ENCODE data around the gene PSMC4.
"Not testable (repeated sequence)": the region's sequence is repeated elsewhere in the genome, so short reads cannot be mapped to it uniquely, and the experiment has no call there.

The PSMC4 gene

GRCh38 chr19:39946532-39946931 is 24.4 kb upstream of the PSMC4 start:
- DNase-seq (ENCODE audit: low read depth) = no peak

GRCh38 chr19:39949026-39949747 is 21.8 kb upstream of the PSMC4 start:
- no peak for DNase-seq (ENCODE audit: low read depth)

DNA sequence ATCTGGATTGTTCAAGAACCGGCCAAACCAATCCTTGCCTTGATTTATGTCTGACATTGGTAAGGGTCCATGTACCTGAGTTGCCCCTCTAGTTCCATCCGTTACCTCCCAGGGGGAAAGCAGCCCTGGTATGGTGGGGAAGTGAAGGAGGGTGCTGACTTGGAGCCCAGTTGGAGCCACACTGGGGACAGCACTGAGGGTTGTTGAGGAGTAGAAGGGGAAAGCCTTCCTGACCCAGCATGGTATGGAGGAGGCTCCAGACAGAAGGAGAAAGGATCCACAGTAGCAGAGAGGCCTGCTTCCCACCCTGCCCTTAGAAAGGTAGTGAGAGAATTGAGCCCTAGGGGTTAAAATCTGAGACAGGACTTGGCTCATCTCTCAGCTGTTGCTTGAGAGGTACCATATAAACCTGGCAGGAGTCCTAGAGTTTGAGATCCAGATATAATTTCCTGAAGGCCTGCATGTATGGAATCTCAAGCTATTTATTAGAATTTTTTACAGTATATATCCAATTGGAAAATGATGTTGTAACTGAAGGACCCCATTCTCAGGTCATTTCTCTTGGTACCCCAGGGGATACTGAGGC is 19.8 kb upstream of the PSMC4 start:
- DNase-seq (ENCODE audit: low read depth) = no peak

DNA sequence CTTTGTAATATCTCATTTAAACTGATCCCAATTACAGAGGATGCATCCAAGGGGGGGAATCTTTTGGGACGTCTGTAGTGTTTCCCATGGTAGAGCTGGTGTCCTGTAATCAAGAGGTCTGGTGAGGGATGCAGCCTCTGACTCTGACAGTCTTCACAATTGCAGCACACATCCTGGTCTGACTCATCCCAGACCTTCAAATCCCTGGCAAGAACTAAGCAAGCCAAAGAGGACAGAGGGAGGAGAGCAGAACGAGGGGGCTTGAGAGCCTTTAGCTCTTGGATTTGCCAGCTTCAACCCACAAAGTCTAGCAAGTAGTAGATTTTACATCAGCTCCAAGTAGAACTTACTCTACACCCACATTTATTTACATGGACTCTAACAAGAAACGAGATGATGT is 19.3 kb upstream of the PSMC4 start:
- no peak for DNase-seq (ENCODE audit: low read depth)

GRCh38 chr19:39953915-39954314 is 17.1 kb upstream of the PSMC4 start:
- no peak for DNase-seq (ENCODE audit: low read depth)

- DNase-seq (ENCODE audit: low read depth) = not testable (repeated sequence)
Measured at GRCh38 chr19:39957886-39958285, 13.1 kb upstream of the PSMC4 start.

GRCh38 chr19:39958942-39959341 is 12.0 kb upstream of the PSMC4 start:
- DNase-seq (ENCODE audit: low read depth) = not testable (repeated sequence)

DNA sequence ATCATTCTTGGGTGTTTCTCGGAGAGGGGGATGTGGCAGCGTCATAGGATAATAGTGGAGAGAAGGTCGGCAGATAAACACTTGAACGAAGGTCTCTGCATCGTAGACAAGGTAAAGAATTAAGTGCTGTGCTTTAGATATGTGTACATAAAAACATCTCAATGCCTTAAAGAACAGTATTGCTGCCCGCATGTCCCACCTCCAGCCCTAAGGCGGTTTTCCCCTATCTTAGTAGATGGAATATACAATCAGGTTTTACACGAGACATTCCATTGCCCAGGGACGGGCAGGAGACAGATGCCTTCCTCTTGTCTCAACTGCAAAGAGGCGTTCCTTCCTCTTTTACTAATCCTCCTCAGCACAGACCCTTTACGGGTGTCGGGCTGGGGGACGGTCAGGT is 11.6 kb upstream of the PSMC4 start:
- not testable (repeated sequence) for DNase-seq (ENCODE audit: low read depth)

GRCh38 chr19:39963898-39964297 is 7.1 kb upstream of the PSMC4 start:
- no peak for DNase-seq (ENCODE audit: low read depth)

GRCh38 chr19:39966617-39967016 is 4.3 kb upstream of the PSMC4 start:
- no peak for DNase-seq (ENCODE audit: low read depth)

GRCh38 chr19:39967561-39967960 is 3.4 kb upstream of the PSMC4 start:
- no peak for DNase-seq (ENCODE audit: low read depth)

DNA sequence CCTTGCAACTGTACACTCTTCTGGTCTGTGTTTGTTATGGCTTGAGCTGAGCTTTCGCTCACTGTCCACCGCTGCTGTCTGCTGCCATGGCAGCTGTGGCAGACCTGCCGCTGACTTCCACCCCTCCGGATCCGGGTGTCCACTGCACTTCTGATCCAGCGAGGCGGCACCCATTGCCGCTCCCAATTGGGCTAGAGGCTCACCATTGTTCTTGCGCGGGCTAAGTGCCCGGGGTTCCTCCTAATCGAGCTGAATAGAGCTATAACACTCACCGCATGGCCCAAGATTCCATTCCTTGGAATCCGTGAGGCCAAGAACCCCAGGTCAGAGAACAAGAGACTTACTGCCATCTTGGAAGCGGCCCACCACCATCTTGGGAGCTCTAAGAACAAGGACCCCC is 2.2 kb upstream of the PSMC4 start:
- no peak for DNase-seq (ENCODE audit: low read depth)

DNA sequence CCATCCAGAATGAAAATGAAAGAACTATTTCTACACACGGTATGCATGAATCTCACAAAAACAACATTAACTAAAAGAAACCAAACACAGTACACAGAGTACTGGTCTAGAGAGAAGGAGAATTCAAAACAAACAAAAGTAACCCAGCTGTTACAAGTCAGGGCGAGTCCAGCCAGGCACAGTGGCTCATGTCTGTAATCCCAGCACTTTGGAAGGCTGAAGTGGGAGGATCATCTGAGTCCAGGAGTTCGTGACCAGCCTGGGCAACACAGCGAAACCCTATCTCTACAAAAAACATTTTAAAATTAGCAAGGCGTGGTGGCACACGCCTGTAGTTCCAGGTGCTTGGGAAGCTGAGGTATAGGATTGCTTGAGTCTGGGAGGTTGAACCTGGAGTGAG is 1.7 kb upstream of the PSMC4 start:
- no peak for DNase-seq (ENCODE audit: low read depth)

GRCh38 chr19:39969681-39970424 is 1.1 kb upstream of the PSMC4 start:
- DNase-seq (ENCODE audit: low read depth) = no peak

- peak; percentile 7 for DNase-seq (ENCODE audit: low read depth)
Measured at GRCh38 chr19:39970425-39970674, 615 bp upstream of the PSMC4 start.

GRCh38 chr19:39971380-39972035 is 543 bp downstream of the PSMC4 start:
- DNase-seq (ENCODE audit: low read depth) = peak; percentile 14

DNA sequence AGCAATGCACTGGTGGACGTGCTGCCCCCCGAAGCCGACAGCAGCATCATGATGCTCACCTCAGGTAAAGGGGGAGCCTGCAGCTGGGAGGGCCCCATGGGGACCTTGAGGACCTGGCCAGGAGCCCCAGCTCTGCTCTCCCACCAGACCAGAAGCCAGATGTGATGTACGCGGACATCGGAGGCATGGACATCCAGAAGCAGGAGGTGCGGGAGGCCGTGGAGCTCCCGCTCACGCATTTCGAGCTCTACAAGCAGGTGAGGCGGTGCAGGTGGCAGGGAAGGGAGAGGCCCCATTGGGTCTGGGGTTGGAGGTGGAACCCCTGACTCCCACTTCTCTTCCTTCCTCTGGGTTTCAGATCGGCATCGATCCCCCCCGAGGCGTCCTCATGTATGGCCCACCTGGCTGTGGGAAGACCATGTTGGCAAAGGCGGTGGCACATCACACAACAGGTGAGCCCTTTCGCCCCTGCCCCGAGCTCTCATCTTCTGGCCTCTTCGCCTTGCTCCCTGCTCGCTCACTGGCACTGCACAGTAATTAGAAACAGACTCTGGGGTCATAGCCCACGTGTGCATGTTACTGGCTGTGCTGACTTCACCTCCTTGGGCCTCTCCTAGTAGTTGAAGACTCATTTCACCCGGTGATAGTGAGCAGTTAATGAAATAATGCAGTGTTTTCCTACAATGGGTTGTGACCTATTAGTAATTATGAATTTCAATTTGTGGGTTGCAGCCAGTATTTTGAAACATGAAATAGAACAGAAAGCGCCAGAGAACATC is 3.6 kb downstream of the PSMC4 start:
- DNase-seq (ENCODE audit: low read depth) = no peak

GRCh38 chr19:39982883-39983282 is 11.9 kb downstream of the PSMC4 start:
- no peak for DNase-seq (ENCODE audit: low read depth)

DNA sequence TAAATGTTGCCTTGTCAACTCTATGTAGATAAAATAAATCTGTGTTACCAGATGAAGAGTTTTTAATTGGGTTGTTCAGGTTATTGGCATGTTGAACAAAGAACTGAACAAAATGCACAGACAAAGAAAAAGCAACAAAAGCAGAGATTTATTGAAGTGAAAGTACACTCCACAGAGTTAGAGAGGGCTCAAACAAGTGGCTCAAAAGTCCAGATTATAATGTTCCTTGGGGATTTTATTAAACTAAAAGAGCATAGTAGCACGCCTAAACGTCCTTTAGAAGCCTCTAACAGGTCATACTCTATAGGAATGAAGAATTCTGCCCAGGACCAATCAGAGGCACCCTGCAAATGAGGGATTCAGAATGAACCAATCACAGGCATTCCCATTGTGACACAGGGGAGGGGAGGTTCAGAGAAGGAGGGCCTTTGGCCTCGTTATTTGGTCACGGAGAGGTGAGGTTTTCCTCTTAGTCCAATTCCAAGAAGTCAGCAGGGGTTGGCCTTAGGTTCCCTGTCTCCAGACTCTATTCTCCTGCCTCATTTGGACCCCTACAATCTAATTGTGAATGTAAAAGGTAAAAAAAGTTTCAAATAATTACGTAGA is 12.8 kb downstream of the PSMC4 start:
- DNase-seq (ENCODE audit: low read depth) = no peak

DNA sequence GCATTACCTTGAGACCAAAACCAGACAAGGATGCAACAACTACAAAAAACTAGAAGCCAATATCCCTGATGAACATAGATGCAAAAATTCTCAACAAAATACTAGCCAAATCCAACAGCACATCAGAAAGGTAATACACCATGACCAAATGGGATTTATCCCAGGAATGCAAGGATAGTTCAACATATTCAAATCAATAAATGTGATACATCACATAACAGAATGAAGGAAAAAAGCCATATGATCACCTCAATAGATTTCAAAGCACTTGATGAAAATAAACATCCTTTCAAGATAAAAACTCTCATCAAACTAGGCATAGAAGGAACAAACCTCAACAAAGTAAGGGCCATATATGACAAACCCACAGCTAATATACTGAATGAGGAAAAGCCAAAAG is 15.7 kb downstream of the PSMC4 start:
- no peak for DNase-seq (ENCODE audit: low read depth)

DNA sequence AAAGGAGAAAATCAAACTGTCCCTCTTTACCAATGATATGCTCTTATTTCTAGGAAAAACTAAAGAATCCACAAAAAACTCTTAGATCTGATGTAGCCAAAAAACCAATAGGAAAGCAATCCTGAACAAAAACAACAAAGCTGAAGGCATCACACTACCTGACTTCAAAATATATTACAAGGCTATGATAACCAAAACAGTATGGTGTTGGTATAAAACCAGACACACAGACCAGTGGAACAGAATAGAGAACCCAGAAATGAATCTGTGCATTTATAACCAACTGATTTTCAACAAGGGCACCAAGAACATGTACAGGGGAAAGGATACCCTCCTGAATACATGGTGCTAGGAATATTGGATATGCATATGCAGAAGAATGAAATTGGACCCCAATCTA is 16.2 kb downstream of the PSMC4 start:
- DNase-seq (ENCODE audit: low read depth) = no peak

GRCh38 chr19:39987596-39987995 is 16.6 kb downstream of the PSMC4 start:
- no peak for DNase-seq (ENCODE audit: low read depth)
